Stimulated activated CD8-positive, alpha-beta memory T cell treated with anti-CD3 and anti-CD28 coated beads, Interleukin-7, amount 100 ng/mL, for 48 hours (primary cell): ENCODE data around the gene RPL21.
A peak's percentile ranks its signal among the peaks of the same experiment; 100 is the strongest.
"Not testable (repeated sequence)": the region's sequence is repeated elsewhere in the genome, so short reads cannot be mapped to it uniquely, and the experiment has no call there.

Source experiments
- DNase-seq, 2 donors: peaks; one replicate each; pipeline ENCODE4 v3.0.0-alpha.2; 2020; ENCODE audit warnings: low read depth in 1 of 2; ENCODE audit errors: extremely low read depth in 1 of 2

Gene RPL21

DNA sequence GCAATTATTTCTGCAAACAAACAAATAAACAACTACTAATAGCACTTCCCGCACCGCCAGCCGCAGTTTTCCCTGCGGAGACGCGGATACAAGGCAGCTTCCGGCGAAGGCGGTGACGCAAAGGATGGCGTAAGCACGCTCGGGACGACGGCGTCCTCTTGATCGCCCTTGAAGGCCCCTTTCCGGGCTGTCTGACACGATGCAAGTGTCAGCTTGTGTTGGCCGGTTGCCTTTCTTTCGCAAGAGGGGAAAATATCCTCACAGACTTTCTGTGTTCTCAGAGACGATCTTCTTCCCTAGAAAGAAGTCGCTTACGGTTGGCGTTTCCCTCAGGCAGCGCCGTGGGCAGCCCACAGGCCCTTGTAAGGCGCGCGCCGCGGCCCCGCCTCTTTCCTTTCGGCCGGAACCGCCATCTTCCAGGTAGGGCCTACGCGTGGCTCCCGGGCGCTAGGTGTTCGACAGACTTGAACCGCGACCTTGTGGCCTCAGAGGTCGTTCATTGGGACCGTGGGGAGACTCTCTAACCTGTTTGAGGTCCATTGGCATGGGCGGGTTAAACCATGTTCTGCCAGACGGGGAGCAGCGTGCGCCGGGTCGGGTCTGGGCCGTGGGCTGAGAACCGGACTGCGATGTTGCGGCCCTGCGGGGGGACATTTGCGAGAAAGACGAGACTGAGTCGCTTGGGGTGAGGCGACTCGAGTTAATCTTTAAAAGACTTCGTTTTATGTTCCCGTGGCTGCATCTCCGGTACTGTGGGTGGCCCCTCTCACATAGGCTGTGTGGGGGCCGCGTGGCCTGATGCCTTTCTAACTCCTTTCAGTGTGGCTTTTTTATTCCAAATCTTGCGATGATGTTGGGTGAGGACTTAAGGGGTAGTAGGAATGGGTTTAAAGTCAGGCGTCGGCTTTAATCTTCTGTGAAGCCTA is at the start of gene RPL21:
RPL21 (plus strand) TSS at position 393 of the 926 bp plus-strand sequence. CDS start 2,219 bp downstream, outside the sequence.
- peak; percentile 72 to 87 for DNase-seq

- DNase-seq: no peak
Observed at GRCh38 chr13:27201661-27202060, 49.7 kb upstream of the RPL21 start.

- no peak for DNase-seq
Observed at GRCh38 chr13:27203186-27203585, 48.2 kb upstream of the RPL21 start.

- DNase-seq: no peak
Observed at GRCh38 chr13:27203854-27204253, 47.5 kb upstream of the RPL21 start.

DNA sequence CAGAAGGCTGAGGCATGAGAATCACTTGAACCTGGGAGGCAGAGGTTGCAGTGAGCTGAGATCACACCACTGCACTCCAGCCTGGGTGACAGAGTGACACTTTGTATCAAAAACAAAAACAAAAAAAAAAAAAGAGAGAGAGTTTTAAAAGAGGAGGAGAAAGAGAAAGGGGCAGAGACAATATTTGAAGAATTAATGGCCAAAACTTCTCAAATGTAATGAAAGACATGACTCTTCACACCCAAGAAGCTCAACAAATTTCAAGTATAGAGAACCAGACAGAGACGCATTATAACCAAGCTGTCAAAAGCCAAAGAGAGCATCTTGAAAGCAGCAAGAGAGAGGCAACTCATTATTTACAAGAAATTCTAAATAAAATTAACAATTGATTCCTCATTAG is 42.8 kb upstream of the RPL21 start:
- no peak for DNase-seq

- DNase-seq: no peak
Observed at GRCh38 chr13:27211271-27211670, 40.1 kb upstream of the RPL21 start.

DNA sequence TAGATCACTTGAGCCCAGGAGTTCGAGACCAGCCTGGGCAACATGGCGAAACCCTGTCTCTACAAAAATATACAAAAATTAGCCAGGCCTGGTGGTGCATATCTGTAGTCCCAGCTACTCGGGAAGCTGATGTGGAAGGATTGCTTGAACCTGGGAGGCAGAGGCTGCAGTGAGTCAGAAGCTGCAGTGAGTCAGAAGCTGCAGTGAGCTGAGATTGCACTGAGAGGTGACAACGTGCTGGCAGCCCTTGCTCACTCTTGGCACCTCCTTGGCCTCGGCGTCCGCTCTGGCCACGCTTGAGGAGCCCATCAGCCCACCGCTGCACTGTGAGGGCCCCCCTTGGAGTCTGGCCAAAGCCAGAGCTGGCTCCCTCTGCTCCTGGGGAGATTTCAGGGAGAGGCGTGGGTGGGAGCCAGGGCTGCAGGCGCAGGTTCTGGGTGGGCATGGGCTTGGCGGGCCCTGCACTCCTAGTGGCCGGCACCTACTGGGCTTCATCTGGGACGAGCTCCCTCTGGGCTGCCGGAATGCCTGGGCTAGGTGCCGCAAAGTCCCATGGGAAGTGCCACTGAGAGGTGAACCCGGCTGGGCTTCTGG is 39.5 kb upstream of the RPL21 start:
- no peak for DNase-seq

DNA sequence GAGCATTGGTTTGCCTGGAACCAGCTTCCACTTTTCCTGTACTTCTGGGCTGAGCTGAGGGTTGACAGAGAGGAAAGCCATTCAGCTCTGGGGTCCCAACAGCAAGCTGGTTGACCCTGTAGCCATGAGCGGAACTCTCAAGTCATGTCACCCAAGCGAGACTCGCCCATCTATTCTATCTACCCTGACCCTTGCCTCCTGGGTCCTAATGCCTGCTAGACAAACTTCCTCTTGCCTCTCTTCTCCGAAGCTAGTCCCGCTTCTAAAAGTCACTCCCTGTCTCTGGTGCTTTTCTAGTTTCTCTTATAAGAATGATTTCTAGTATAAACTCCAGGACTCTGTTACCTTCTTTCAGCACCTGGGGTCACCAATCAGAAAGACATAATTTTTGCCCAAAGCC is 38.0 kb upstream of the RPL21 start:
- DNase-seq: not testable (repeated sequence)

GRCh38 chr13:27217791-27218190 is 33.6 kb upstream of the RPL21 start:
- DNase-seq: not testable (repeated sequence)

DNA sequence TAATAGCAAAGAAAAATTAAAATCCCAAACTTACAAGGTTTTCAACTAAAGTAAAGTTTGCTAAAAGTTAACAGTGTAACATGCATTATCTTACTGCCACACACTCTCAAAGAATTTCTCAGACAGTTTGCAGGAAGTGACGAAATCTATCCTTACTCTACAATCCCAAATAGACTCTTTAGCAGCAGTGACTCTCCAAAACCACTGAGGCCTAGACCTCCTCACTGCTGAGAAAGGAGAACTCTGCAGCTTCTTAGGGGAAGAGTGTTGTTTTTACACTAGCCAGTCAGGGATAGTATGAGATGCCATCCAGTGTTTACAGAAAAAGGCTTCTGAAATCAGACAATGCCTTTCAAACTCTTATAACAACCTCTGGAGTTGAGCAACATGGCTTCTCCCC is 32.5 kb upstream of the RPL21 start:
- not testable (repeated sequence) for DNase-seq

DNA sequence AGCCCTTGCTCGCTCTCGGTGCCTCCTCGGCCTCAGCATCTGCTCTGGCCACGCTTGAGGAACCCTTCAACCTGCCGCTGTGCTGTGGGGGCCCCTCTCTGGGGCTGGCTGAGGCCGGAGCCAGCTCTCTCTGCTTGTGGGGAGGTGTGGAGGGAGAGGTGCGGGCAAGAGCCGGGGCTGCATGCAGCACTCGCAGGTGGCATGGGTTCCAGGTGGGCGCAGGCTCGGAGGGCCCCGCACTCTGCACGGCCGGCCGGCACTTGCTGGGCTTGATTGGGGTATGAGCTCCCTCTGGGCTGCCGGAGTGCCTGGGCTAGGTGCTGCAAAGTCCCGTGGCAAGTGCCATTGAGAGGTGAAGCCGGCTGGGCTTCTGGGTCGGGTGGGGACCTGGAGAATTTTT is 31.7 kb upstream of the RPL21 start:
- no peak for DNase-seq

GRCh38 chr13:27222100-27222499 is 29.3 kb upstream of the RPL21 start:
- DNase-seq: not testable (repeated sequence)

- no peak for DNase-seq
Observed at GRCh38 chr13:27226991-27227390, 24.4 kb upstream of the RPL21 start.

DNA sequence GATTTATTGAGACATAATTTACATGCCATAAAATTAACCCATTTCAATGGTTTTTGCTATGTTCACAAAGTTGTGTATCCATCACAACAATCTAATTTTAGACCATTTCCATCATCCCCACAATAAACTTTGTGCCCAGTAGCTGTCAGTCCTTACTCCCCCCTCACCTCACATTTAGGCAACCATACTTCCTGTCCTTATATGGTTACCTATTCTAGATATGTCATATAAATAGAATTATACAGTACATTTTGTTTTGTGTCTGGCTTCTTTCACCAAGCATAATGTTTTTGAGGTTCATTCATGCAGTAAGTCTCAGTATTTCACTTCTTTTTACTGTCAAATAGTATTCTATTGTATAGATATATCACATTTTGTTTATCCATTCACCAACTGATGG is 23.2 kb upstream of the RPL21 start:
- DNase-seq: no peak

DNA sequence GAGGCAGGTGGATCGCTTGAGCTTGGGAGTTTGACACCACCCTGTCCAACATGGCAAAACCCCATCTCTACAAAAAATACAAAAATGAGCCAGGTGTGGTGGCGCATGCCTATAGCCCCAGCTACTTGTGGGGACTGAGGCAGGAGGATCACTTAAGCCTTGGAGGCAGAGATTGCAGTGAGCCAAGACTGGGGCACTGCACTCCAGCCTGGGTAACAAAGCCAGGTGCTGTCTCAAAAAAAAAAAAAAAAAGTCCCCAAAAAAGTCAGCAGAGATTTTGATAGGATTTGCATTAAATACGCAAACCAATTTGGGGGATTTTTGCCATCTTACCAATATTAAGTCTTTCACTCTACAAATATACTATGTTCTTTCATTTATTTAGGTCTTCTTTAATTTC is 21.7 kb upstream of the RPL21 start:
- no peak for DNase-seq

GRCh38 chr13:27233964-27234363 is 17.4 kb upstream of the RPL21 start:
- DNase-seq: no peak

GRCh38 chr13:27236478-27236877 is 14.9 kb upstream of the RPL21 start:
- no peak for DNase-seq

GRCh38 chr13:27242702-27243101 is 8.7 kb upstream of the RPL21 start:
- DNase-seq: no peak

- DNase-seq: no peak
Observed at GRCh38 chr13:27245610-27246009, 5.7 kb upstream of the RPL21 start.

DNA sequence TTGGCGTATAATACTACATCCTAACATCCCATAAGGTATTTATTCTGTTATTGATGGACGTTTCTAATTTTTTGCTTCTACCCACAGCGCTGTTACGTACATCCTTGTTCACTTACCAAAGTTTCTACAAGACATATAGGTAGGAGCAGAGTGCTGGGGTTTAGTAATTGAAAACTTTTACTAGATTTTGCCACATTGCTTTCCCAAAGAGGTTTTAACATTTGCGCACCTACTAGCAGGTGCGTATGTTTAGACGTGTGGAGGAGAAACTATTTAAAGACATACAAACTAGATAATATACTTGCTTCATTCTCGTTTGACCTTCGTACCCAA is 559 bp upstream of the RPL21 start:
- no peak for DNase-seq

GRCh38 chr13:27252467-27252866 is 1.1 kb downstream of the RPL21 start:
- no peak for DNase-seq

DNA sequence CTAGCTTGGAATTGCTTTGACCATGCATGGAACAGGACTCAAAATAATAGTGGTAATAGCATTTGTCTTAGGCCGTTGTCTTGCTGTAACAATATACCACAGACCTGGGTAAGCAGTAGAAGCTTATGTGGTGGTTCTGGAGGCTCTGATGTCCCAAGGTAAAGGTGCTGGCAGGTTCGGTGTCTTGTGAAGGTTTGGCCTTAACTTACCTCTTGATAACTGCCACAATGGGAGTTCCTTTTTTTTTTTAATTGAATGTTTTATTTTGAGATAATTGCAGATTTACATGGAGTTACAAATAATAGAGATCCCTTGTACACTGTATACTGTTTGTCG is 5.8 kb downstream of the RPL21 start:
- no peak for DNase-seq
